GM19043 (cell line): ENCODE data around the gene EIF4H.
"Not testable (repeated sequence)": the region's sequence is repeated elsewhere in the genome, so short reads cannot be mapped to it uniquely, and the experiment has no call there.

Experiments
- ATAC-seq: cut with Tn5 transposase; IDR thresholded peaks from one replicate; pipeline ENCODE4 v1.9.1; 2021; ENCODE audit warnings: low read depth; ENCODE audit not compliant: unreplicated experiment

Gene EIF4H

GRCh38 chr7:74195968-74196654, 22.0 kb downstream of the EIF4H start:
- not testable (repeated sequence) for ATAC-seq

GRCh38 chr7:74197449-74198124, 23.4 kb downstream of the EIF4H start:
- no peak for ATAC-seq

- ATAC-seq, result no peak
Measured at GRCh38 chr7:74199551-74200355, 25.6 kb downstream of the EIF4H start.

- ATAC-seq, result no peak
Measured at GRCh38 chr7:74202841-74203556, 28.8 kb downstream of the EIF4H start.

GRCh38 chr7:74203956-74204618, 29.9 kb downstream of the EIF4H start:
- no peak for ATAC-seq

GRCh38 chr7:74206052-74206451, 31.9 kb downstream of the EIF4H start:
- ATAC-seq, result not testable (repeated sequence)

- no peak for ATAC-seq
Measured at GRCh38 chr7:74206589-74207120, 32.5 kb downstream of the EIF4H start.

- no peak for ATAC-seq
Measured at GRCh38 chr7:74207586-74207985, 33.4 kb downstream of the EIF4H start.

- not testable (repeated sequence) for ATAC-seq
Measured at GRCh38 chr7:74208241-74208640, 34.1 kb downstream of the EIF4H start.

- no peak for ATAC-seq
Measured at GRCh38 chr7:74212661-74213060, 38.5 kb downstream of the EIF4H start.

GRCh38 chr7:74214816-74215630, 40.9 kb downstream of the EIF4H start:
- ATAC-seq, result no peak

GRCh38 chr7:74215921-74216320, 41.8 kb downstream of the EIF4H start:
- no peak for ATAC-seq

GRCh38 chr7:74216361-74216761, 42.2 kb downstream of the EIF4H start:
- no peak for ATAC-seq

- ATAC-seq, result peak; percentile 80
Measured at GRCh38 chr7:74217455-74218342, 43.5 kb downstream of the EIF4H start.

GRCh38 chr7:74218343-74218698, 44.2 kb downstream of the EIF4H start:
- ATAC-seq, result no peak

- no peak for ATAC-seq
Measured at GRCh38 chr7:74219416-74219815, 45.3 kb downstream of the EIF4H start.

GRCh38 chr7:74220229-74220628, 46.1 kb downstream of the EIF4H start:
- ATAC-seq, result no peak

- ATAC-seq, result no peak
Measured at GRCh38 chr7:74221713-74222112, 47.6 kb downstream of the EIF4H start.
